ENCODE results near the gene DNAJB13. TPM values are rescaled to one million over a fixed set of nuclear protein-coding genes. Genes with fewer than 3 reads are reported as not detected.
"Not testable (repeated sequence)": the region's sequence is repeated elsewhere in the genome, so short reads cannot be mapped to it uniquely, and the experiment has no call there.

Gene DNAJB13
- polyA plus RNA-seq (ENCODE audit: insufficient read length in 12 of 12) = under 1 TPM in 8 of 12 donors, not detected in 4; 0.23 to 0.77 (median 0.42) TPM
- long read RNA-seq, donor 1 = 0 reads
- long read RNA-seq, donor 2 = 0 reads
- long read RNA-seq, donor 3 = 0 reads
- long read RNA-seq, donor 4 = 0 reads
- long read RNA-seq, donor 5 = 0 reads
- long read RNA-seq, donor 6 = 0 reads
- long read RNA-seq, donor 7 = 0 reads
- long read RNA-seq, donor 8 = 0 reads
- long read RNA-seq, donor 9 = 0 reads
- long read RNA-seq, donor 10 = 0 reads
- long read RNA-seq, donor 11 = 0 reads

GRCh38 chr11:73950869-73951710 lies at the start of gene DNAJB13:
DNAJB13 (plus strand) TSS chr11:73951026; CDS start chr11:73951070, 44 bp downstream.
- DNase-seq = no peak

GRCh38 chr11:73902303-73902702 lies 48.5 kb upstream of the DNAJB13 start:
- no peak for DNase-seq

GRCh38 chr11:73907191-73907590 lies 43.6 kb upstream of the DNAJB13 start:
- no peak for DNase-seq

GRCh38 chr11:73912026-73912425 lies 38.8 kb upstream of the DNAJB13 start:
- DNase-seq = no peak

GRCh38 chr11:73913472-73913871 lies 37.4 kb upstream of the DNAJB13 start:
- DNase-seq = no peak

GRCh38 chr11:73914284-73914683 lies 36.5 kb upstream of the DNAJB13 start:
- DNase-seq = no peak

GRCh38 chr11:73916435-73916834 lies 34.4 kb upstream of the DNAJB13 start:
- no peak for DNase-seq

- no peak for DNase-seq
Measured at GRCh38 chr11:73921180-73921579, 29.6 kb upstream of the DNAJB13 start.

GRCh38 chr11:73929388-73929787 lies 21.4 kb upstream of the DNAJB13 start:
- DNase-seq = no peak

- no peak for DNase-seq
Measured at GRCh38 chr11:73931039-73931645, 19.7 kb upstream of the DNAJB13 start.

- no peak for DNase-seq
Measured at GRCh38 chr11:73931951-73932350, 18.9 kb upstream of the DNAJB13 start.

- no peak for DNase-seq
Measured at GRCh38 chr11:73932781-73933180, 18.0 kb upstream of the DNAJB13 start.

GRCh38 chr11:73936047-73936446 lies 14.8 kb upstream of the DNAJB13 start:
- not testable (repeated sequence) for DNase-seq

GRCh38 chr11:73939096-73939495 lies 11.7 kb upstream of the DNAJB13 start:
- no peak for DNase-seq

- no peak for DNase-seq
Measured at GRCh38 chr11:73940801-73941570, 9.8 kb upstream of the DNAJB13 start.

- DNase-seq = no peak
Measured at GRCh38 chr11:73942010-73942409, 8.8 kb upstream of the DNAJB13 start.

- DNase-seq = no peak
Measured at GRCh38 chr11:73944085-73944484, 6.7 kb upstream of the DNAJB13 start.

GRCh38 chr11:73944901-73945300 lies 5.9 kb upstream of the DNAJB13 start:
- DNase-seq = no peak

GRCh38 chr11:73945396-73945795 lies 5.4 kb upstream of the DNAJB13 start:
- no peak for DNase-seq

- no peak for DNase-seq
Measured at GRCh38 chr11:73946798-73947458, 3.9 kb upstream of the DNAJB13 start.

GRCh38 chr11:73949246-73949645 lies 1.6 kb upstream of the DNAJB13 start:
- DNase-seq = no peak

All from muscle of arm (tissue), 14 donors.